HL-60/S4 treated with retinoic acid at 250 ng/mL for 4 days and 3 days (cell line): ENCODE results near the gene BTBD10.

Experiments used
- in situ Hi-C: fragments of 300-500 bp; cut with MboI; formaldehyde crosslinking; loops from 2 replicates; pipeline ENCODE4 v1.7.0; 2022; ENCODE audit warnings: low sequenced_read_pairs

The BTBD10 gene

DNA sequence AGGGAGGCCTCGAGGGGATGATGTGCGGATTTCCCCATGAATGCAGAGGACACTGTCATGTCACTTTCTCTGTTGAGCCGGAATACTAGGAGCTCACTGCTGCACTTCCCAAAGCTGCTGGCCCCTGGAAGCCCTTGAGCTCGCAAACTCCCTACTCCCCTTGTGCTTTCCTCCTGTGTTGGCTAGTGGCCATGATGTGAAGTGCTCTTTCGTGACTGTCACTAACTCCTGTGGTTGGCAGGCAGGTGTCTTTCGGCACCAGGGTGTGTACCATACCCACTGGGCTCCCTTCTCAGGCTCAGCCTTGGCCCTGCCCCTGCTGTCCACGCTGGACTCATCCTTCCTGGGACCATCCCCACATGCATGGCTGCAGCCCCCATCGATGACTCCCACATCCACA lies 86.2 kb downstream of the BTBD10 start:
- in situ Hi-C loops = no loop called here

GRCh38 chr11:13376402-13376801 lies 86.6 kb downstream of the BTBD10 start:
- in situ Hi-C loops = no loop called here

GRCh38 chr11:13375798-13376197 lies 87.2 kb downstream of the BTBD10 start:
- in situ Hi-C loops = no loop called here

DNA sequence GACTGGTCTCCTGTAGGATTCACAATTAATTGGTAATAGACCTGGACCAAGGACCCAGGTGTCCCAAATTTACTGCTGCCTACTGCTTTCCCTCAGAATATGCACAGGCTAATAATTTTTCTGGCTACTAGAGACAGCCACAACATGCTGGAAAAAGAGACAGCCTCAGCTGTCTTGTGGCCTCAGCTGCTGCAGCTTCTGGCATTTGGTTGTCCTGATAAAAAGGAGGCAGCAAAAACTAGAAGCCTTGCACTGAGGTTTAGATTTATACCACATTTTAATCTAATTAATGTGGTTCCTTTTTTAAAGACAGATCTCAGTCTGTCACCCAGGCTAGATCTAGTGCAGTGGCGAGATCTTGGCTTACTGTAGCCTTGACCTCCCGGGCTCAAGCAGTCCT lies 89.8 kb downstream of the BTBD10 start:
- in situ Hi-C loops = no loop called here

DNA sequence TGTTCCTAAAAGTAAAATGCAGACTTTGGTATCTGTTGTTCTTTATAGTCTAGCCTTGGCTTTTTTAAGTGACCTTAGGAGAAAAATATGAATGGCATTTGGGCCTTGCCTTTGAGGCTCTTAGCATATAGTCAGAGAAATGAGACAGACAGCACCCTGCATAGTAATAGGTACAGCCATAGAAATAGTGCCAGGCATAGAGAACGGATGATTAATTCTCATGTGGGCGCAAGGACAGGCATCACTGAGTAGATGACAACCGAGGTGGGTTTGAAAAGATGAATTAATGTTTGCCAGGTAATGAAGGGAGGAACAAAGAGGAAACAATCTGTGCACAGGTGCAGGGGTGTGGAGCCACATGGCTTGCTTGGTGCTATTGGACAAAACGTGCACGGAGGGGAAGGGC lies 95.0 kb downstream of the BTBD10 start:
- in situ Hi-C loops = no loop called here

GRCh38 chr11:13367115-13367514 lies 95.9 kb downstream of the BTBD10 start:
- in situ Hi-C loops = no loop called here

GRCh38 chr11:13366266-13367026 lies 96.6 kb downstream of the BTBD10 start:
- in situ Hi-C loops = no loop called here

DNA sequence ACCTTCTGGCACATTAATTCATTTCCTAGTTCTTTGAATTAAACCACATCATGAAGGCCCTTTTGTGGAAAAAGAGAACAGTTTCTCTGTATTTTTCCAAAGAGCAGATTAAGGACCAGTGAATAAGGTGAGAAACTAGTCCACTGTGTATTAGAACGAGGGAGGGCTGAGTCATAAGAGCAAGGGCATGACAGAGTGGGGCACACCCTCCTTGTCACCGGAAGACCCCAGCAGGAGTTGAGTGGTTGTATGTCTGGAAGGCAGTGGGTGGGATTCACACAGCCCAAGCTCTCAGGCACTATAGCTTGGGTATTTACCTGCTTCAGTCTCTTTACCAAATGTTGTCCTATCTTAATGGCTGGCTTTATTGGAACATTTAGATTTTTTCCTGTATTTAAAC lies 98.6 kb downstream of the BTBD10 start:
- in situ Hi-C loops = no loop called here

DNA sequence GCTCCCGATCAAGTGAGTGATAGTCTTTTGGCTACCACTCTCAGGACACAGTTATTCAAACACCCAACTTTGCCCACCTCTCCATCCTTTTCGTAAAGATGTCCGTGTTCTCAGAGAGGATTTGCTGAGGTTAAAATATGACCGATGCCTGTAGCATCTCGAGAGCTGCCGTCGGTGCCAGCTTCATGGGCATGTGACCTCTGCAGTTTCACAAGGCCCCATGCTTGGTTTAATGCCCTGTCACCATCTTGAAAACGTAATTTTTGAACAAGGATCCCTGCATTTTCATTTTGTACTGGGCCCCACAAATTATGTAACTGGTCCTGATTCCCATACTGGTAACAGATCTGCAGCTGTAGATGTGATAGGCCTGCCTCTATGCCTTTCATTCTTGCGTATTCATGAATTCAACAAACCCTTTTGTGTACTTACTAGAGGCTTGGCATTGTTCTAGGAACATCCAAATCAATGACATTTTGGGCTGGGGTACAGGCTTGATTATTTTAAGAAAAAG lies 100.4 kb downstream of the BTBD10 start:
- in situ Hi-C loops = no loop called here

GRCh38 chr11:13358596-13359270 lies 104.3 kb downstream of the BTBD10 start:
- in situ Hi-C loops = no loop called here

- in situ Hi-C loops = no loop called here
Measured at GRCh38 chr11:13357232-13357631, 105.8 kb downstream of the BTBD10 start.

GRCh38 chr11:13355191-13355590 lies 107.8 kb downstream of the BTBD10 start:
- in situ Hi-C loops = no loop called here

DNA sequence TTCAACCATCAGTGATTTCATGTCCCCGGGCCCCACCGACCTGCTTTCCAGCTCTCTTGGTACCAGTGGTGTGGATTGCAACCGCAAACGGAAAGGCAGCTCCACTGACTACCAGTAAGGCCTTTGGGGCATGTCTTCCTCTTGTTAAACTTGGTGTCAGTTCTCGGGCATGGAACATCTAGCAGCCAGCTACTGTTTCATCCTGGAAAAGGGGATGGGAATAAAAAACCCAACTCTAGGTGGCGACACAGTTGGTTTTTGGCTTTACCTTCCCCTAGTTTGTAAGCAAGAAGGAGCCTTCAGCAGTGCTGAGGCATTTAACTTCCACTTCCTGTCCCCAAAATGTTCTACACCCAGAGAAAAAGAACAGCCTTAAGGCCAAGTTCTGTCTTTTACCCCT lies 108.7 kb downstream of the BTBD10 start:
- in situ Hi-C loops = no loop called here

- in situ Hi-C loops = no loop called here
Measured at GRCh38 chr11:13352711-13353110, 110.3 kb downstream of the BTBD10 start.

DNA sequence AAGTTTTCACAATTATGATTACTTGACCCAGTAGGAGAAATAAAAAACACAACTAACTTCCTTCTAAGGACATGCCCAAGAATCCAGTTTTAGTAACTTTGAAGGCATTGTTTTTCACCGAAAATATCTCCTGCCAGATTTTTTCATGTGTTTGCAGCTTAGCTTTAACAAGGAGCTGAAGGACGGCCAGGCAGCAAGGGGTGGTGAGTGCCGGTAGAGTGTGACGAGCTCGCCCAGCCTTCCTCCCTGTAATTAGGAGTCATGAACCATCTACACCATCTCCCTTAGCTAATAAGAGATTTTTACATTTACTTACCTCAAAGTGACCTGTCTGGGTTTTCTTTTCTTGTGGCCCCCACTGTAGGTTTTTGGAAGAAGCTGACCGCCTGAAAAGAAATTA lies 113.4 kb downstream of the BTBD10 start:
- in situ Hi-C loops = loop anchor here (25.0 kb wide), 1 partner anchor 387 kb away; no protein-coding TSS in a partner anchor

GRCh38 chr11:13349046-13349445 lies 114.0 kb downstream of the BTBD10 start:
- in situ Hi-C loops = loop anchor here (25.0 kb wide), 1 partner anchor 387 kb away; no protein-coding TSS in a partner anchor

DNA sequence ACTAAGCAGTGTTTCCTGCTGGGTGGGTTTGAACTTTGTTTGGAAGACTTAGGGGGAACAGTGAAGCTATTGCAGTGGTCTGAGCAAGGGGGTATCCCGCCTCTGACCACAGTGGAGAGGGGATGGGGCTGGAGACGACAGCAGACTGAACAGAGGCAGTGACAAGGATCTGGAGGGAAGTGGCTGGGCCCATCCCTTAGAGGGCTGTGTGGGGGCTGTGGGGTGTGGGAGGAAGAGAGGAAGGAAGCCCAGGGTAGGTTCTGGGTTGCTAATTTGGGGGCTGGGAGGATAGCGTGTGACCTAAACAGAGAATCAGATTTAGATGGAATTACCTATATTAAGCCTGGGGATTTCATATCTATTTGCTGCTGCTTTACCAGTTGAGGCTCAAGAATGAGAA lies 114.7 kb downstream of the BTBD10 start:
- in situ Hi-C loops = loop anchor here (25.0 kb wide), 1 partner anchor 386 kb away; no protein-coding TSS in a partner anchor

DNA sequence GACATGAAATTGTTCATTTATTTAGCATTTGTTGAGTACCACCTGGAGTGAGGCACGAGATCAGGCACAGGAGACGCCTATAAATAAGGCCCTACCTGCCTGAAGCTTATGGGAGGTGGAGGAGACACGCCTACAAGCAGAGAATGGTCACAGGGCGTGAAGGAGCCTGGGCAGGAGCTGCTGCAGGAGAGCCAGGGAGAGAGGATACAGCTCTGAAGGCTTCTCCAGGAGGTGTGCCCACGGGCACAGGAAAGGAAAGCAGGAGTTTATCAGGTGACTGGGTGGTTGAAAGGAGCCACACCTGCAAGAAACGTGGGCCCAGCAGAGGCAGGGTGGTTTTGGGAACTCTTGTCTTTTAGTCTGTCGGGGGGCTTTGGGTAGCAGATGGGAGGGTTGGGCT lies 115.1 kb downstream of the BTBD10 start:
- in situ Hi-C loops = loop anchor here (25.0 kb wide), 1 partner anchor 386 kb away; no protein-coding TSS in a partner anchor

DNA sequence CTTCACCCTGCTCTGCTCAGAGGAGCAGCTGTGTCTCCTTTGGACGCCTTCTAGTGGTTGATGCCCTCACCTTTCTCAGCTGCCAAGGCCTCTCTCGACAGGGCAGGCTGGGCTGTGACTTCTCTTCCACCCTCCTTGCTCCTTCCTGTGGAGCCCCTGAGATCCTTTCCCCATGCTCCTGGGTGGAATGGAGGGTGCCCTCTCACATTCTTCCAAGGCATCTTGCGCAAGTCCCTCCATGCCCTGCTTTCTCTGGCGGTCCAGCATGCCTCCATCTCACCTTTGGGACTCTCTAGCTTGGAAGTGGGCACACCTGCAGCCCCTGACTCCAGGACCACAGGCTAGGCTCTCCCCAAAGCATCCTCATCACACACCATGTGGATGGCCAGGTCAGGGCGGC lies 116.6 kb downstream of the BTBD10 start:
- in situ Hi-C loops = loop anchor here (25.0 kb wide), 1 partner anchor 384 kb away; no protein-coding TSS in a partner anchor

- in situ Hi-C loops = loop anchor here (25.0 kb wide), 1 partner anchor 383 kb away; no protein-coding TSS in a partner anchor
Measured at GRCh38 chr11:13344818-13345217, 118.2 kb downstream of the BTBD10 start.

DNA sequence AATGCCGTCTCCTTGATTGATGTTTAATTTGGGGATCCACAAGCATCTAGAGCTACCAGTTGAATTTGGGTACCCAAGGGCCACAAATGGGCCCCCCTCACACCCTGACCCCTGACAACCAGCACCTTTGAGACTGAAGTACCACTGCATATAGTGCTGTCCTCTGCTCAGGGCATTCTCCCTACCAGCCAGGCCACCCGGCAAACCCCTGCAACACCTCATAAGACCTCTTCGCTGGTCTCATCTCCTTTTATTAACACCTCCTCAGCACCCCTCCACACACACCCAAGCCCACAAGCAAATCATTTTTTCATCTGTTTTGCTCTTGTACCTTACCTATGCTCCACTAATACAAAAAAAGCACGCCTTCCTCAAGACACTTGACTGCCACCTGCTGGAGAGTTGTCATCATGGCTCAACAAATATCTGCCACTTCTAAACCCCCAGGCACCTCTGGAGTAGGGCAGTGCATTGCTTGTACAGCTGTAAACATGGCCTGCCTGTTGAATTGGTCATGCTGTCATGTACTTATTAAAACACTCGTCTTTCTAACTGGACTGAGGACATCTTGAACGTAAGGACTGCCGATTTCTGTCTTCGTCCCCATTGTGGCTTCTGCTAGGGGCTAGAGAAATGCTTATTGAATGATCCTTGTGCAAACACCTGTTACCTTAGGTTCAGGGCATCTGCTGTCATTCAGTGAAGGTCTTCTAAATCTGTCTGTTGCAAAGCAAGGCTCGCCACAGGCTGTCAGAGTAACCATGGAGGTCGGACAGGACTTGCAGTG lies 118.9 kb downstream of the BTBD10 start:
- in situ Hi-C loops = loop anchor here (25.0 kb wide), 1 partner anchor 382 kb away; no protein-coding TSS in a partner anchor
